SK-N-SH (cell line): ENCODE measurements around the gene CENPP. TPM values are rescaled to one million over a fixed set of nuclear protein-coding genes. Genes with fewer than 3 reads are reported as not detected.

Experiments
- CTCF ChIA-PET: fragments of 300-600, 350-600 bp; formaldehyde crosslinking; extraction: SDS; loops from one replicate; lab custom pipeline; 2021; lab: Yijun Ruan, JAX
- POLR2A ChIA-PET: fragments of 350-600 bp; sonication (Branson Sonifier 250); formaldehyde crosslinking; extraction: SDS; loops from one replicate; lab custom pipeline; 2020; ENCODE audit warnings: antibody characterized with exemption, inconsistent platforms; lab: Yijun Ruan, JAX
- DNase-seq: peaks from one replicate; pipeline ENCODE4 v3.0.0; 2012
- H2AFZ ChIP-seq: fragments of 200-600 bp; sonication (generic); 2 replicates; pipeline ENCODE4 v1.8.1; 2016; ENCODE audit warnings: antibody characterized with exemption, mild to moderate bottlenecking, low read depth
- H3F3A ChIP-seq: fragments of 200-600 bp; sonication (generic); replicated peaks from 2 replicates; pipeline ENCODE3; 2016; ENCODE audit warnings: antibody characterized with exemption, mild to moderate bottlenecking; ENCODE audit not compliant: insufficient read depth
- H3K27ac ChIP-seq, 2 experiments: fragments of 200-500 bp in 1 of 2; fragments of 200-600 bp in 1 of 2; sonication (Bioruptor generic) in 1 of 2; sonication (generic), shearing (Covaris generic) in 1 of 2; 2 replicates each; pipeline versions ENCODE4 v1.5.1 to v1.6.1; 2014 to 2016; ENCODE audit warnings: low read depth in 2 of 2, inconsistent platforms in 1 of 2, low read length in 1 of 2, mild to moderate bottlenecking in 1 of 2, mixed read lengths in 1 of 2
- H3K27me3 ChIP-seq: fragments of 200-600 bp; sonication (generic), shearing (Covaris generic); 2 replicates; pipeline ENCODE4 v1.6.1; 2016; ENCODE audit warnings: mixed run types; ENCODE audit not compliant: insufficient read depth
- H3K36me3 ChIP-seq, 2 experiments: fragments of 200-500 bp in 1 of 2; fragments of 200-600 bp in 1 of 2; sonication (Bioruptor generic) in 1 of 2; sonication (generic) in 1 of 2; replicated peaks in 1 of 2; 2 replicates each; pipeline versions ENCODE3 to v1.5.1; 2014 to 2016; ENCODE audit warnings: low read length in 1 of 2, mild to moderate bottlenecking in 1 of 2; ENCODE audit not compliant: insufficient read depth in 2 of 2, control insufficient read depth in 1 of 2
- H3K4me1 ChIP-seq, 2 experiments: fragments of 200-500 bp in 1 of 2; fragments of 200-600 bp in 1 of 2; sonication (Bioruptor generic) in 1 of 2; sonication (generic), shearing (Covaris generic) in 1 of 2; 2 replicates each; pipeline versions ENCODE4 v1.5.1 to v1.6.1; 2014 to 2016; ENCODE audit warnings: low read depth in 1 of 2, low read length in 1 of 2, mixed run types in 1 of 2; ENCODE audit not compliant: insufficient read depth in 2 of 2, control insufficient read depth in 1 of 2
- H3K4me2 ChIP-seq: fragments of 200-600 bp; sonication (generic), shearing (Covaris generic); 2 replicates; pipeline ENCODE4 v1.6.1; 2017; ENCODE audit warnings: mixed run types
- H3K4me3 ChIP-seq, 2 experiments: fragments of 200-500 bp in 1 of 2; fragments of 200-600 bp in 1 of 2; sonication (Bioruptor generic) in 1 of 2; sonication (generic), shearing (Covaris generic) in 1 of 2; 2 replicates each; pipeline versions ENCODE4 v1.5.1 to v1.8.1; 2014 to 2016; ENCODE audit warnings: low read depth in 2 of 2, inconsistent platforms in 1 of 2, low read length in 1 of 2, mild to moderate bottlenecking in 1 of 2, mixed read lengths in 1 of 2, moderate library complexity in 1 of 2
- H3K79me2 ChIP-seq: fragments of 200-600 bp; sonication (generic); 2 replicates; pipeline ENCODE4 v1.8.1; 2017; ENCODE audit warnings: mild to moderate bottlenecking; ENCODE audit not compliant: insufficient read depth
- H3K9ac ChIP-seq: fragments of 200-600 bp; sonication (generic); 2 replicates; pipeline ENCODE4 v1.6.1; 2017; ENCODE audit warnings: mixed run types
- H3K9me2 ChIP-seq: fragments of 200-600 bp; sonication (generic); 2 replicates; pipeline ENCODE4 v1.6.1; 2017; ENCODE audit warnings: mixed run types
- H3K9me3 ChIP-seq: fragments of 200-600 bp; sonication (generic); 2 replicates; pipeline ENCODE4 v1.6.1; 2017; ENCODE audit warnings: mixed run types, mild to moderate bottlenecking, moderate library complexity
- H4K20me1 ChIP-seq: fragments of 200-600 bp; sonication (generic); 2 replicates; pipeline ENCODE4 v1.6.1; 2017; ENCODE audit warnings: mild to moderate bottlenecking, mixed run types; ENCODE audit not compliant: insufficient read depth
- CHD2 ChIP-seq: fragments of 150-350 bp; IDR thresholded peaks from 2 replicates; pipeline ENCODE4 v1.6.1; 2018; ENCODE audit warnings: low read length; ENCODE audit not compliant: partially characterized antibody
- EP300 ChIP-seq, 2 experiments: IDR thresholded peaks; 2 replicates each; pipeline versions ENCODE4 v1.4.0 to v1.6.1; 2012; ENCODE audit warnings: borderline replicate concordance in 1 of 2, low read depth in 1 of 2, low read length in 1 of 2
- FOSL2 ChIP-seq: IDR thresholded peaks from 2 replicates; pipeline ENCODE4 v1.4.0; 2012; ENCODE audit warnings: low read depth, mild to moderate bottlenecking, moderate library complexity, borderline replicate concordance
- FOXM1 ChIP-seq: IDR thresholded peaks from 2 replicates; pipeline ENCODE4 v1.4.0; 2012; ENCODE audit warnings: low read depth, mild to moderate bottlenecking
- IRF3 ChIP-seq: fragments of 150-350 bp; IDR thresholded peaks from 2 replicates; pipeline ENCODE4 v1.6.1; 2016; ENCODE audit warnings: mild to moderate bottlenecking, low read depth, low read length
- JUND ChIP-seq: IDR thresholded peaks from 2 replicates; pipeline ENCODE4 v1.4.0; 2012
- RAD21 ChIP-seq: IDR thresholded peaks from 2 replicates; pipeline ENCODE4 v1.6.1; 2012; ENCODE audit warnings: mild to moderate bottlenecking, low read length
- RCOR1 ChIP-seq: fragments of 150-350 bp; IDR thresholded peaks from 2 replicates; pipeline ENCODE4 v1.6.1; 2017; ENCODE audit warnings: antibody characterized with exemption, low read length
- RFX5 ChIP-seq: IDR thresholded peaks from 2 replicates; pipeline ENCODE4 v1.6.1; 2012; ENCODE audit warnings: mild to moderate bottlenecking, improper control_type of control experiment, low read length
- RXRA ChIP-seq: IDR thresholded peaks from 2 replicates; pipeline ENCODE4 v1.4.0; 2012; ENCODE audit warnings: low read depth, mild to moderate bottlenecking, borderline replicate concordance
- TAF1 ChIP-seq: IDR thresholded peaks from 2 replicates; pipeline ENCODE4 v1.6.1; 2012; ENCODE audit warnings: low read depth, mild to moderate bottlenecking, low read length, moderate library complexity, borderline replicate concordance
- WGBS: methylation state at CpG from one replicate; pipeline ENCODE4 v1.1.6; 2017; ENCODE audit warnings: low lambda C conversion rate; 5-methylcytosine and 5-hydroxymethylcytosine counted together
- polyA plus RNA-seq, 3 experiments: library from polyadenylated mRNA; depleted of rRNA; stranded (reverse); fragments of >200 nt; gene quantifications; 2 replicates each; pipeline ENCODE4 v1.2.3, GENCODE V29; 2012
- TF ChIP-seq, protein P1 (sequence below): IDR thresholded peaks from 2 replicates; pipeline ENCODE4 v1.4.0; 2012; ENCODE audit warnings: low read depth, borderline replicate concordance
- TF ChIP-seq, protein P2 (sequence below): IDR thresholded peaks from 2 replicates; pipeline ENCODE4 v1.4.0; 2012; ENCODE audit warnings: low read depth
- TF ChIP-seq, protein P3 (sequence below): IDR thresholded peaks from 2 replicates; pipeline ENCODE4 v1.6.1; 2012; ENCODE audit warnings: mild to moderate bottlenecking, low read depth, low read length, moderate library complexity
- TF ChIP-seq, protein P4 (sequence below): fragments of 150-350 bp; IDR thresholded peaks from 2 replicates; pipeline ENCODE4 v1.6.1; 2017; ENCODE audit warnings: antibody characterized with exemption, low read length, low read depth, borderline replicate concordance
- TF ChIP-seq, protein P5 (sequence below): fragments of 200-600 bp; sonication (generic); IDR thresholded peaks from 2 replicates; pipeline ENCODE4 v1.6.1; 2017; ENCODE audit warnings: antibody characterized with exemption, mild to moderate bottlenecking, moderate library complexity

The CENPP gene
- polyA plus RNA-seq, 1 of the 3 experiments (the other 2 are of a cell fraction), result 1.3 TPM

DNA sequence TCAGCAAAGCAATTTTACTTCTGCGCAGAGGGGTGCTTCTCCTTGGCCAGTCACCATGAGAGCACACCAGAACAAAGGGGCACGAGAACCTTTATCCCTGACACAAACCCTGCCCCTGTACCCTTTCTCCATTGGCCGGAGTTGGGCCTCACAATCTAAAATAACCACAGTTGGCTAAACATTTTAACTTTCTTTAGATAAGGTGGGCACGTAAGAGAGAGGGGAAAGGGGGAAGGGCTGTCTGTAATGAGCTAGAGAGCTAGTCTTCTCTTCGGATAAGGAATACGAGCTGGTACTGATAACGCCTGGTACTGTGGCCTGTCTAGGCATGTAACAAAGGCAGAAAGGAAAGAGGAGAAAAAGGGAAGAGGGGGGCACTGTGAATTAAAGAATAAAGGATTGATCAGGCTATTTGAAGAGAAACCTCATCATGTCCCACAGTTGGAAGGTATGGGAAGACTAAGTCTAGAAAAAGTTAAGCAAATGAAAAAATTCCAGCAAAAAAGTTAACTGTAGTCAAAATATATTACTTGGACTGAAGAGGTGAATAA lies 30.4 kb upstream of the CENPP start:
- H3K9ac ChIP-seq, result no peak overlapping the region
- peaks cover 9% of the 10 kb centered on the region for H3F3A ChIP-seq
- no peak overlapping the region for H3K4me2 ChIP-seq
- no peak for DNase-seq
- TF ChIP-seq, protein P1, sequence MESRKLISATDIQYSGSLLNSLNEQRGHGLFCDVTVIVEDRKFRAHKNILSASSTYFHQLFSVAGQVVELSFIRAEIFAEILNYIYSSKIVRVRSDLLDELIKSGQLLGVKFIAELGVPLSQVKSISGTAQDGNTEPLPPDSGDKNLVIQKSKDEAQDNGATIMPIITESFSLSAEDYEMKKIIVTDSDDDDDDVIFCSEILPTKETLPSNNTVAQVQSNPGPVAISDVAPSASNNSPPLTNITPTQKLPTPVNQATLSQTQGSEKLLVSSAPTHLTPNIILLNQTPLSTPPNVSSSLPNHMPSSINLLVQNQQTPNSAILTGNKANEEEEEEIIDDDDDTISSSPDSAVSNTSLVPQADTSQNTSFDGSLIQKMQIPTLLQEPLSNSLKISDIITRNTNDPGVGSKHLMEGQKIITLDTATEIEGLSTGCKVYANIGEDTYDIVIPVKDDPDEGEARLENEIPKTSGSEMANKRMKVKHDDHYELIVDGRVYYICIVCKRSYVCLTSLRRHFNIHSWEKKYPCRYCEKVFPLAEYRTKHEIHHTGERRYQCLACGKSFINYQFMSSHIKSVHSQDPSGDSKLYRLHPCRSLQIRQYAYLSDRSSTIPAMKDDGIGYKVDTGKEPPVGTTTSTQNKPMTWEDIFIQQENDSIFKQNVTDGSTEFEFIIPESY, result no peak
- TF ChIP-seq RAD21 (no peak), FOSL2 (no peak), FOXM1 (no peak), RFX5 (no peak), CHD2 (no peak), EP300 (IDR thresholded peaks at IDR 0.05; ENCODE audit: borderline replicate concordance in 1 of 2, low read depth in 1 of 2, low read length in 1 of 2) (no peak), TAF1 (no peak), RXRA (no peak), RCOR1 (no peak), JUND (no peak), IRF3 (no peak)
- TF ChIP-seq, protein P2, sequence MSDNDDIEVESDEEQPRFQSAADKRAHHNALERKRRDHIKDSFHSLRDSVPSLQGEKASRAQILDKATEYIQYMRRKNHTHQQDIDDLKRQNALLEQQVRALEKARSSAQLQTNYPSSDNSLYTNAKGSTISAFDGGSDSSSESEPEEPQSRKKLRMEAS, result no peak
- TF ChIP-seq, protein P3, sequence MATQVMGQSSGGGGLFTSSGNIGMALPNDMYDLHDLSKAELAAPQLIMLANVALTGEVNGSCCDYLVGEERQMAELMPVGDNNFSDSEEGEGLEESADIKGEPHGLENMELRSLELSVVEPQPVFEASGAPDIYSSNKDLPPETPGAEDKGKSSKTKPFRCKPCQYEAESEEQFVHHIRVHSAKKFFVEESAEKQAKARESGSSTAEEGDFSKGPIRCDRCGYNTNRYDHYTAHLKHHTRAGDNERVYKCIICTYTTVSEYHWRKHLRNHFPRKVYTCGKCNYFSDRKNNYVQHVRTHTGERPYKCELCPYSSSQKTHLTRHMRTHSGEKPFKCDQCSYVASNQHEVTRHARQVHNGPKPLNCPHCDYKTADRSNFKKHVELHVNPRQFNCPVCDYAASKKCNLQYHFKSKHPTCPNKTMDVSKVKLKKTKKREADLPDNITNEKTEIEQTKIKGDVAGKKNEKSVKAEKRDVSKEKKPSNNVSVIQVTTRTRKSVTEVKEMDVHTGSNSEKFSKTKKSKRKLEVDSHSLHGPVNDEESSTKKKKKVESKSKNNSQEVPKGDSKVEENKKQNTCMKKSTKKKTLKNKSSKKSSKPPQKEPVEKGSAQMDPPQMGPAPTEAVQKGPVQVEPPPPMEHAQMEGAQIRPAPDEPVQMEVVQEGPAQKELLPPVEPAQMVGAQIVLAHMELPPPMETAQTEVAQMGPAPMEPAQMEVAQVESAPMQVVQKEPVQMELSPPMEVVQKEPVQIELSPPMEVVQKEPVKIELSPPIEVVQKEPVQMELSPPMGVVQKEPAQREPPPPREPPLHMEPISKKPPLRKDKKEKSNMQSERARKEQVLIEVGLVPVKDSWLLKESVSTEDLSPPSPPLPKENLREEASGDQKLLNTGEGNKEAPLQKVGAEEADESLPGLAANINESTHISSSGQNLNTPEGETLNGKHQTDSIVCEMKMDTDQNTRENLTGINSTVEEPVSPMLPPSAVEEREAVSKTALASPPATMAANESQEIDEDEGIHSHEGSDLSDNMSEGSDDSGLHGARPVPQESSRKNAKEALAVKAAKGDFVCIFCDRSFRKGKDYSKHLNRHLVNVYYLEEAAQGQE, result no peak
- TF ChIP-seq, protein P4, sequence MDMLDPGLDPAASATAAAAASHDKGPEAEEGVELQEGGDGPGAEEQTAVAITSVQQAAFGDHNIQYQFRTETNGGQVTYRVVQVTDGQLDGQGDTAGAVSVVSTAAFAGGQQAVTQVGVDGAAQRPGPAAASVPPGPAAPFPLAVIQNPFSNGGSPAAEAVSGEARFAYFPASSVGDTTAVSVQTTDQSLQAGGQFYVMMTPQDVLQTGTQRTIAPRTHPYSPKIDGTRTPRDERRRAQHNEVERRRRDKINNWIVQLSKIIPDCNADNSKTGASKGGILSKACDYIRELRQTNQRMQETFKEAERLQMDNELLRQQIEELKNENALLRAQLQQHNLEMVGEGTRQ, result no peak
- TF ChIP-seq, protein P5, sequence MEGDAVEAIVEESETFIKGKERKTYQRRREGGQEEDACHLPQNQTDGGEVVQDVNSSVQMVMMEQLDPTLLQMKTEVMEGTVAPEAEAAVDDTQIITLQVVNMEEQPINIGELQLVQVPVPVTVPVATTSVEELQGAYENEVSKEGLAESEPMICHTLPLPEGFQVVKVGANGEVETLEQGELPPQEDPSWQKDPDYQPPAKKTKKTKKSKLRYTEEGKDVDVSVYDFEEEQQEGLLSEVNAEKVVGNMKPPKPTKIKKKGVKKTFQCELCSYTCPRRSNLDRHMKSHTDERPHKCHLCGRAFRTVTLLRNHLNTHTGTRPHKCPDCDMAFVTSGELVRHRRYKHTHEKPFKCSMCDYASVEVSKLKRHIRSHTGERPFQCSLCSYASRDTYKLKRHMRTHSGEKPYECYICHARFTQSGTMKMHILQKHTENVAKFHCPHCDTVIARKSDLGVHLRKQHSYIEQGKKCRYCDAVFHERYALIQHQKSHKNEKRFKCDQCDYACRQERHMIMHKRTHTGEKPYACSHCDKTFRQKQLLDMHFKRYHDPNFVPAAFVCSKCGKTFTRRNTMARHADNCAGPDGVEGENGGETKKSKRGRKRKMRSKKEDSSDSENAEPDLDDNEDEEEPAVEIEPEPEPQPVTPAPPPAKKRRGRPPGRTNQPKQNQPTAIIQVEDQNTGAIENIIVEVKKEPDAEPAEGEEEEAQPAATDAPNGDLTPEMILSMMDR, result no peak
- ChIA-PET POLR2A (no interaction called here), CTCF (interaction anchor here (0.9 to 1.1 kb wide), 5 partner anchors 17 to 198 kb away, joined by 3 to 5 read pairs (median 3); no protein-coding TSS in a partner anchor)
- H3K79me2 ChIP-seq, result peaks cover 35% of the 10 kb centered on the region
- peaks cover 40 to 47% of the 10 kb centered on the region in 2 experiments for H3K36me3 ChIP-seq
- no peak overlapping the region for H3K4me3 ChIP-seq
- no peaks in the 10 kb centered on the region for H3K9me3 ChIP-seq
- H3K4me1 ChIP-seq, result peaks cover 5 to 15% of the 10 kb centered on the region in 2 experiments; a peak in 3 of 4 replicates
- no peak overlapping the region for H2AFZ ChIP-seq
- 94% methylated on average over 7 of the region's 7 CpGs for WGBS
- H3K9me2 ChIP-seq, result no peaks in the 10 kb centered on the region
- no peak overlapping the region for H3K27ac ChIP-seq
- no peaks in the 10 kb centered on the region for H3K27me3 ChIP-seq
- no peaks in the 10 kb centered on the region for H4K20me1 ChIP-seq
